K562 (cell line): ENCODE results near the gene INO80. TPM values are rescaled to one million over a fixed set of nuclear protein-coding genes. Genes with fewer than 3 reads are reported as not detected.

ENCODE experiments used
- ATAC-seq: fragments of 200-7000 bp; cut with Tn5 transposase; 3 replicates; pipeline ENCODE4 v1.9.1; 2020; ENCODE audit warnings: moderate library complexity
- BruUV-seq: library from RNA; stranded (reverse); fragments of 400-500 nt; replicated peaks from 2 replicates; lab custom pipeline; 2021; lab: Mats Ljungman, UMichigan
- CTCF ChIA-PET: fragments of 300-600 bp; formaldehyde crosslinking; extraction: SDS; loops from one replicate; lab custom pipeline; 2021; ENCODE audit warnings: low intra/inter-chr PET ratio; lab: Yijun Ruan, JAX
- POLR2A ChIA-PET: fragments of 300-600, 350-650 bp; sonication (Branson Sonifier 250); formaldehyde crosslinking; extraction: SDS; loops from one replicate; lab custom pipeline; 2021; ENCODE audit warnings: antibody characterized with exemption, inconsistent platforms; lab: Yijun Ruan, JAX
- DNase-seq, 4 experiments: peaks; one replicate each; pipeline versions ENCODE4 v3.0.0 to v3.0.0-alpha.2; 2011 to 2018; ENCODE audit warnings: low spot score in 3 of 4, mixed read lengths in 3 of 4; ENCODE audit errors: extremely low read depth in 1 of 4
- FAIRE-seq: peaks from 2 replicates; lab custom pipeline; 2011; peaks lifted over from hg19 to GRCh38; lab: Jason Lieb, UNC
- H2AFZ ChIP-seq: 2 replicates; pipeline ENCODE4 v1.6.0; 2011; ENCODE audit warnings: low read depth, low read length, control low read depth, inconsistent platforms
- H3K27ac ChIP-seq: fragments of 200-600 bp; 3 replicates; pipeline ENCODE4 v1.8.0; 2011; ENCODE audit warnings: low read depth, mild to moderate bottlenecking, control low read depth, inconsistent platforms, low read length, moderate library complexity, mixed read lengths; ENCODE audit errors: extremely low read depth
- H3K27me3 ChIP-seq, 2 experiments: fragments of 300-600 bp in 1 of 2; 2 replicates in 1 of 2; 3 replicates in 1 of 2; pipeline versions ENCODE4 v1.6.0 to v1.8.0; 2011; ENCODE audit warnings: inconsistent platforms in 2 of 2, low read length in 2 of 2, mild to moderate bottlenecking in 1 of 2, mixed read lengths in 1 of 2, moderate library complexity in 1 of 2; ENCODE audit not compliant: control insufficient read depth in 2 of 2, insufficient read depth in 2 of 2
- H3K36me3 ChIP-seq: fragments of 300-600 bp; 3 replicates; pipeline ENCODE4 v1.8.0; 2011; ENCODE audit warnings: mild to moderate bottlenecking, low read length, inconsistent platforms; ENCODE audit not compliant: control insufficient read depth, insufficient read depth
- H3K4me1 ChIP-seq, 2 experiments: fragments of 200-600 bp in 1 of 2; replicated peaks in 1 of 2; 2 replicates in 1 of 2; 3 replicates in 1 of 2; pipeline versions ENCODE4 v1.5.1 to v1.8.0; 2011; ENCODE audit warnings: inconsistent platforms in 2 of 2, low read length in 2 of 2, mild to moderate bottlenecking in 1 of 2, mixed read lengths in 1 of 2, moderate library complexity in 1 of 2; ENCODE audit not compliant: control insufficient read depth in 2 of 2, insufficient read depth in 2 of 2
- H3K4me2 ChIP-seq: 2 replicates; pipeline ENCODE4 v1.6.1; 2011; ENCODE audit warnings: low read length, control low read depth, inconsistent platforms, mixed read lengths; ENCODE audit not compliant: insufficient read depth
- H3K4me3 ChIP-seq: fragments of 200-600 bp; sonication (generic), shearing (Covaris generic); 2 replicates; pipeline ENCODE4 v1.5.1; 2016; ENCODE audit warnings: control low read depth, inconsistent platforms
- H3K79me2 ChIP-seq: fragments of 200-600 bp; 3 replicates; pipeline ENCODE4 v1.8.0; 2011; ENCODE audit warnings: low read length, inconsistent platforms; ENCODE audit not compliant: control insufficient read depth, insufficient read depth
- H3K9ac ChIP-seq, 2 experiments: 2 replicates each; pipeline versions ENCODE4 v1.6.0 to v1.6.1; 2011; ENCODE audit warnings: low read depth in 2 of 2, low read length in 2 of 2, control low read depth in 1 of 2, inconsistent platforms in 1 of 2, mild to moderate bottlenecking in 1 of 2, mixed read lengths in 1 of 2; ENCODE audit not compliant: insufficient read depth in 1 of 2
- H3K9me1 ChIP-seq: one replicate; pipeline ENCODE4 v1.6.0; 2011; ENCODE audit warnings: inconsistent platforms, mild to moderate bottlenecking, low read length, moderate library complexity; ENCODE audit not compliant: control insufficient read depth, insufficient read depth
- H3K9me3 ChIP-seq: replicated peaks from 2 replicates; pipeline ENCODE4 v1.5.1; 2011; ENCODE audit warnings: low read depth, low read length, inconsistent platforms; ENCODE audit not compliant: control insufficient read depth, insufficient read depth
- H4K20me1 ChIP-seq: replicated peaks from 2 replicates; pipeline ENCODE4 v1.6.1; 2011; ENCODE audit warnings: low read length, inconsistent platforms, mixed read lengths; ENCODE audit not compliant: control insufficient read depth, insufficient read depth
- C11orf30 ChIP-seq: fragments of 450-650 bp; IDR thresholded peaks from 2 replicates; pipeline ENCODE4 v1.6.1; 2016; ENCODE audit warnings: low read depth, mild to moderate bottlenecking
- HIVEP1 ChIP-seq: fragments of 250-450 bp; sonication (Bioruptor Pico); IDR thresholded peaks from 2 replicates; pipeline ENCODE4 v1.4.0; 2020; ENCODE audit warnings: mild to moderate bottlenecking
- MAFF ChIP-seq: IDR thresholded peaks from 2 replicates; pipeline ENCODE4 v1.6.1; 2012; ENCODE audit warnings: low read length, improper control_type of control experiment
- MAFG ChIP-seq: fragments of 450-650 bp; conservative IDR thresholded peaks from 2 replicates; pipeline ENCODE4 v1.6.1; 2016; ENCODE audit warnings: missing genetic modification characterization, missing compliant biosample characterization
- MAFK ChIP-seq: IDR thresholded peaks from 2 replicates; pipeline ENCODE4 v1.6.1; 2011; ENCODE audit warnings: low read length, improper control_type of control experiment
- ZNF239 ChIP-seq: fragments of 250-450 bp; sonication (Bioruptor Pico); IDR thresholded peaks from 2 replicates; pipeline ENCODE4 v1.4.0; 2020; ENCODE audit warnings: mild to moderate bottlenecking
- ZNF316 ChIP-seq: fragments of 450-650 bp; IDR thresholded peaks from 2 replicates; pipeline ENCODE4 v1.6.1; 2016
- WGBS: fragments of 100-300 bp; shearing (Covaris generic); methylation state at CpG from one replicate; pipeline ENCODE4 v1.1.6; 2016; ENCODE audit warnings: low coverage, mixed read lengths; ENCODE audit not compliant: insufficient coverage; ENCODE audit errors: missing lambda C conversion rate; 5-methylcytosine and 5-hydroxymethylcytosine counted together
- in situ Hi-C: fragments of 300-500 bp; cut with MboI; formaldehyde crosslinking; loops from 4 replicates; pipeline ENCODE4 v1.15.0; 2018; ENCODE audit warnings: inconsistent platforms, mixed read lengths
- intact Hi-C: fragments of 100-400 bp; cut with micrococcal nuclease; formaldehyde crosslinking; loops from 2 replicates; pipeline ENCODE4 v1.14.2; 2022
- polyA plus RNA-seq, 8 experiments: library from polyadenylated mRNA; depleted of rRNA in 4 of 8; stranded (reverse) in 5 of 8; unstranded in 3 of 8; fragments of >200 nt; fragmentation: Nextera tagmentation in 2 of 8; fragmentation: Illumina TruSeq in 1 of 8; extraction: Ambion mirVana in 2 of 8; extraction: Trizol in 1 of 8; gene quantifications; 2 replicates each; pipeline versions ENCODE4 v1.2.1 to v1.2.3, GENCODE V29; 2011 to 2014; ENCODE audit warnings: inconsistent platforms in 1 of 8, missing spikeins in 1 of 8
- total RNA-seq, 7 experiments: library from RNA; depleted of rRNA in 6 of 7; stranded (reverse); fragments of >200 nt in 6 of 7; fragmentation: Illumina TruSeq in 2 of 7; extraction: Trizol in 2 of 7; gene quantifications; 2 replicates each; pipeline versions ENCODE4 v1.2.1 to v1.2.3, GENCODE V29; 2011 to 2021; ENCODE audit warnings: low replicate concordance in 1 of 7
- TF ChIP-seq, protein P1 (sequence below): fragments of 250-450 bp; sonication (Bioruptor Pico); IDR thresholded peaks from 2 replicates; pipeline ENCODE4 v1.8.0; 2022; ENCODE audit warnings: moderate library complexity, mild to moderate bottlenecking, inconsistent platforms

The INO80 gene
- total and polyA plus RNA-seq, 9 of the 15 experiments (the other 6 are each of a cell fraction or from before 2014, with no cell fraction given): 1.1 to 25.7 (median 19.9) TPM

DNA sequence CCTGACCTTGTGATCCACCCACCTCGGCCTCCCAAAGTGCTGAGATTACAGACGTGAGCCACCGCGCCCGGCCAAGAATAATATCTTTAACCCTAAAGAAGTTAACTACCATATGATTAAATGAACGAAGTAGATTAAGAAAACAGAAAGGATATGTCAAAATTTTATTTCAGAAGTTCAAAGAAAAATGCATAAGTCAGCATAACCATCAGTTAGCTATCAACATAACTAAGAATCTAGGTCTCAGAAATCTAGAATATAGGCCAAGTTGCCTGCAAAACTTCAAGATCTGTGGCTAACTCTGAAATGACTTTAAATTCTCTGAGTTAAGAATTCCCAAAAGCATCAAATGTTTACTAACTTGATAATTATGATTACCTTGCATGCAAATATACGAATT is 38.0 kb downstream of the INO80 start:
- FAIRE-seq: no peak
- TF ChIP-seq MAFF (peak; percentile 57), ZNF316 (peak; percentile 86), MAFG (tag) (0 out of 2 replicates have a peak, but pooled peaks have one; percentile 11), MAFK (peak; percentile 74), ZNF239 (CRISPR knock-in tag) (no peak), C11orf30 (peak; percentile 55; the same call in 1 of the 2 replicates), HIVEP1 (CRISPR knock-in tag) (no peak)
- TF ChIP-seq, protein P1, sequence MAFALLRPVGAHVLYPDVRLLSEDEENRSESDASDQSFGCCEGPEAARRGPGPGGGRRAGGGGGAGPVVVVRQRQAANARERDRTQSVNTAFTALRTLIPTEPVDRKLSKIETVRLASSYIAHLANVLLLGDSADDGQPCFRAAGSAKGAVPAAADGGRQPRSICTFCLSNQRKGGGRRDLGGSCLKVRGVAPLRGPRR: no peak
- TF ChIP-seq, all 486 proteins: peak for 5
- ChIA-PET POLR2A (no interaction called here), CTCF (no interaction called here)
- whole genome bisulfite sequencing: 89% methylated on average over 7 of the region's 7 CpGs
- no peaks in the 10 kb centered on the region for H3K4me1 ChIP-seq
- H3K9me3 ChIP-seq: no peaks in the 10 kb centered on the region
- H3K36me3 ChIP-seq: peaks cover 93% of the 10 kb centered on the region
- no TSS peak for BruUV-seq
- in situ Hi-C loops (no loop called here), intact Hi-C loops (no loop called here)
- H2AFZ ChIP-seq: no peak overlapping the region
- H3K4me2 ChIP-seq: no peak overlapping the region
- no peaks in the 10 kb centered on the region for H3K9me1 ChIP-seq
- H3K27ac ChIP-seq: no peak overlapping the region
- H3K9ac ChIP-seq: no peak overlapping the region
- no peaks in the 10 kb centered on the region for H3K27me3 ChIP-seq
- H3K79me2 ChIP-seq: no peaks in the 10 kb centered on the region
- ATAC-seq: no peak
- DNase-seq: no peak
- H4K20me1 ChIP-seq: no peaks in the 10 kb centered on the region
- H3K4me3 ChIP-seq: no peak overlapping the region
